ENCODE data around the gene NBPF11. TPM values are rescaled to one million over a fixed set of nuclear protein-coding genes. Genes with fewer than 3 reads are reported as not detected.

NBPF11 gene
- total and polyA plus RNA-seq, 2 donors (not counting 1 experiment from before 2014, with no cell fraction given) = 5.6 to 8.8 TPM

DNA sequence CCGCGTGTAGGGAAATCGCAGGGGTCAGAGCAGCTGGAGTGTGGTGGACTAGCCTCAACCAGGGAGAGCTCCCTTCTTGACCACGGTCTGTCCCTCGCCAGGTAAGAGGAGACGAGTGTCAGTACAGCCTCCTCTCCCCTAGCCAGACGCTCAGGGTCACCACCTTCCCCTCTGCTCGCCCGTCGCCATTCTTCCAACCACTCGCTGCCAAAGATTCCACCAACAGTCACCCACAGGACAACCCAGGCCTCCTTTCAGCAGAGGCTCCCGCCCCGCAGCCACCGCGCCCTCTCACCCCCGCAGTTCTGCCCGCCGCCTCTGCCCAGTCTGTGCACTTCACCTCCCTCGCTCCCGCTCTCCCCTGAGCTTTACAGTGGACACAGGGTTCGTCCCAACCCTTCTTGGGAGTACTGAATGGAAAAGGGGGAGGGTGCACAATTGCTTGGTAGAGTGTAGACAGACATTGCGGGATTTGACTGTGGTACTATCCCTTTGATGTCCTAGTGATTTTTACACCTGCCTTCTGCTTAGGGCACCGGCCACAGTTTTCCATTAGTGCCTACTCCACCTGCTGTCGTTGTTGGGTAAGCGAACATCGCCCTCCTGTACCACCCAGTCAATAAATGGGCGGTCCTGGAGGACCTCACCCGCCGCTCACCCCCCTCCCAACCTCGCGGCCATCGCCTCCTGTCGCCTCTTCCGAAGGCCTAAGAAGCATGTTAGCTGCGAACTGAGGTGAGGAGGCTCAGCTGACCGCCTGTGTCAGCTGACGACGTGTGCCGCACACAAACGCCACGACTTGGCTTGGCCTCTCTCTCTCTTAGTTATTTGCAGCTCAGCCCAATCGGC lies 9.2 kb upstream of the NBPF11 start:
- Histone ChIP-seq H3K9ac (ENCODE audit: insufficient read depth, low read length) (no peak overlapping the region), H3K36me3 (ENCODE audit: control insufficient read depth, insufficient read depth, low read length) (no peaks in the 10 kb centered on the region), H3K4me1 (ENCODE audit: control insufficient read depth, extremely low read depth, insufficient read depth, low read length) (no peaks in the 10 kb centered on the region), H2AFZ (ENCODE audit: low read length) (no peak overlapping the region), H4K20me1 (ENCODE audit: control insufficient read depth, extremely low read depth, insufficient read depth, low read length) (no peaks in the 10 kb centered on the region), H3K79me2 (ENCODE audit: control insufficient read depth, insufficient read depth, low read length) (no peaks in the 10 kb centered on the region), H3K4me2 (ENCODE audit: extremely low read depth, insufficient read depth, low read length) (no peak overlapping the region), H3K27me3 (ENCODE audit: control insufficient read depth, insufficient read depth, low read length) (peaks cover 39% of the 10 kb centered on the region), H3K4me3 (replicated peaks in 1 of 4; ENCODE audit: control extremely low read depth in 1 of 4, insufficient read depth in 1 of 4, low read depth in 3 of 4, low read length in 4 of 4) (no peak overlapping the region), H3K9me3 (ENCODE audit: control insufficient read depth, insufficient read depth, low read depth, low read length) (no peaks in the 10 kb centered on the region), H3K27ac (ENCODE audit: insufficient read depth, low read length) (no peak overlapping the region)
- no peak for TF ChIP-seq EZH2 (IDR thresholded peaks at IDR 0.05; ENCODE audit: low read length, missing control alignments)
- TF ChIP-seq, protein P1, sequence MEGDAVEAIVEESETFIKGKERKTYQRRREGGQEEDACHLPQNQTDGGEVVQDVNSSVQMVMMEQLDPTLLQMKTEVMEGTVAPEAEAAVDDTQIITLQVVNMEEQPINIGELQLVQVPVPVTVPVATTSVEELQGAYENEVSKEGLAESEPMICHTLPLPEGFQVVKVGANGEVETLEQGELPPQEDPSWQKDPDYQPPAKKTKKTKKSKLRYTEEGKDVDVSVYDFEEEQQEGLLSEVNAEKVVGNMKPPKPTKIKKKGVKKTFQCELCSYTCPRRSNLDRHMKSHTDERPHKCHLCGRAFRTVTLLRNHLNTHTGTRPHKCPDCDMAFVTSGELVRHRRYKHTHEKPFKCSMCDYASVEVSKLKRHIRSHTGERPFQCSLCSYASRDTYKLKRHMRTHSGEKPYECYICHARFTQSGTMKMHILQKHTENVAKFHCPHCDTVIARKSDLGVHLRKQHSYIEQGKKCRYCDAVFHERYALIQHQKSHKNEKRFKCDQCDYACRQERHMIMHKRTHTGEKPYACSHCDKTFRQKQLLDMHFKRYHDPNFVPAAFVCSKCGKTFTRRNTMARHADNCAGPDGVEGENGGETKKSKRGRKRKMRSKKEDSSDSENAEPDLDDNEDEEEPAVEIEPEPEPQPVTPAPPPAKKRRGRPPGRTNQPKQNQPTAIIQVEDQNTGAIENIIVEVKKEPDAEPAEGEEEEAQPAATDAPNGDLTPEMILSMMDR (conservative IDR thresholded peaks at IDR 0.05 in 1 of 2, IDR thresholded peaks at IDR 0.05 in 1 of 2; ENCODE audit: low read depth in 1 of 2, low read length in 2 of 2) = no peak
- no peak for DNase-seq (ENCODE audit: low read depth in 2 of 2)

GRCh38 chr1:148160343-148161052 lies 8.4 kb upstream of the NBPF11 start:
- H3K36me3 ChIP-seq (ENCODE audit: control insufficient read depth, insufficient read depth, low read length) = no peaks in the 10 kb centered on the region
- H4K20me1 ChIP-seq (ENCODE audit: control insufficient read depth, extremely low read depth, insufficient read depth, low read length) = no peaks in the 10 kb centered on the region
- DNase-seq (ENCODE audit: low read depth in 2 of 2) = no peak
- H3K4me3 ChIP-seq (replicated peaks in 1 of 4; ENCODE audit: control extremely low read depth in 1 of 4, insufficient read depth in 1 of 4, low read depth in 3 of 4, low read length in 4 of 4) = no peak overlapping the region
- no peaks in the 10 kb centered on the region for H3K4me1 ChIP-seq (ENCODE audit: control insufficient read depth, extremely low read depth, insufficient read depth, low read length)
- H3K4me2 ChIP-seq (ENCODE audit: extremely low read depth, insufficient read depth, low read length) = no peak overlapping the region
- TF ChIP-seq EZH2 (IDR thresholded peaks at IDR 0.05; ENCODE audit: low read length, missing control alignments) = no peak
- TF ChIP-seq, protein P1 (conservative IDR thresholded peaks at IDR 0.05 in 1 of 2, IDR thresholded peaks at IDR 0.05 in 1 of 2; ENCODE audit: low read depth in 1 of 2, low read length in 2 of 2) = no peak
- H3K9ac ChIP-seq (ENCODE audit: insufficient read depth, low read length) = no peak overlapping the region
- H2AFZ ChIP-seq (ENCODE audit: low read length) = no peak overlapping the region
- H3K9me3 ChIP-seq (ENCODE audit: control insufficient read depth, insufficient read depth, low read depth, low read length) = no peaks in the 10 kb centered on the region
- peaks cover 39% of the 10 kb centered on the region for H3K27me3 ChIP-seq (ENCODE audit: control insufficient read depth, insufficient read depth, low read length)
- no peak overlapping the region for H3K27ac ChIP-seq (ENCODE audit: insufficient read depth, low read length)
- H3K79me2 ChIP-seq (ENCODE audit: control insufficient read depth, insufficient read depth, low read length) = no peaks in the 10 kb centered on the region

DNA sequence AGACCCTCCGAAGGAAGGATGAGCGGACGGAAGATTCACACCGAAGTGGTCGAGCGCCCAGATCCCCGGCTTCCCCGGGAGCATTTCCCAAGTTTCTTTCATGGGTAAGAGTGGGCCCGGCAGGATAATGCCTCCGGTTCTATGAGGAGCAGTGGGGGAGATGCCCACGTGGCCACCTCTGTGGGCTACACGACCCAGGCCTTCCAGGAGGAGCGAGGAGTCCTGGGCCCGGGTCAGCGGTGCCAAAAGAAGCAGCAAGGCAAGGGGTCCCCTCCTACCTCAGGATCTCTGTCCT lies 7.9 kb upstream of the NBPF11 start:
- H3K4me3 ChIP-seq (replicated peaks in 1 of 4; ENCODE audit: control extremely low read depth in 1 of 4, insufficient read depth in 1 of 4, low read depth in 3 of 4, low read length in 4 of 4) = no peak overlapping the region
- H3K27ac ChIP-seq (ENCODE audit: insufficient read depth, low read length) = no peak overlapping the region
- H3K27me3 ChIP-seq (ENCODE audit: control insufficient read depth, insufficient read depth, low read length) = peaks cover 39% of the 10 kb centered on the region
- no peaks in the 10 kb centered on the region for H3K36me3 ChIP-seq (ENCODE audit: control insufficient read depth, insufficient read depth, low read length)
- H3K79me2 ChIP-seq (ENCODE audit: control insufficient read depth, insufficient read depth, low read length) = no peaks in the 10 kb centered on the region
- no peak overlapping the region for H2AFZ ChIP-seq (ENCODE audit: low read length)
- no peaks in the 10 kb centered on the region for H3K9me3 ChIP-seq (ENCODE audit: control insufficient read depth, insufficient read depth, low read depth, low read length)
- H3K4me2 ChIP-seq (ENCODE audit: extremely low read depth, insufficient read depth, low read length) = no peak overlapping the region
- H4K20me1 ChIP-seq (ENCODE audit: control insufficient read depth, extremely low read depth, insufficient read depth, low read length) = no peaks in the 10 kb centered on the region
- no peak overlapping the region for H3K9ac ChIP-seq (ENCODE audit: insufficient read depth, low read length)
- TF ChIP-seq, protein P1 (conservative IDR thresholded peaks at IDR 0.05 in 1 of 2, IDR thresholded peaks at IDR 0.05 in 1 of 2; ENCODE audit: low read depth in 1 of 2, low read length in 2 of 2) = no peak
- TF ChIP-seq EZH2 (IDR thresholded peaks at IDR 0.05; ENCODE audit: low read length, missing control alignments) = no peak
- DNase-seq (ENCODE audit: low read depth in 2 of 2) = no peak
- H3K4me1 ChIP-seq (ENCODE audit: control insufficient read depth, extremely low read depth, insufficient read depth, low read length) = no peaks in the 10 kb centered on the region
